Uterus (tissue), 2 donors: Measurements from ENCODE around the gene RPL41.

Experiments used
- CTCF ChIP-seq, 4 experiments: fragments of 200-600 bp in 2 of 4; fragments of 450-650 bp in 2 of 4; sonication (generic) in 2 of 4; IDR thresholded peaks; one replicate each; pipeline ENCODE4 v1.5.1; 2016 to 2019; ENCODE audit warnings: antibody characterized with exemption in 4 of 4, mild to moderate bottlenecking in 2 of 4, moderate library complexity in 1 of 4
- POLR2A ChIP-seq, 2 donors: fragments of 450-650 bp; IDR thresholded peaks; one replicate each; pipeline ENCODE4 v1.6.1; 2016; ENCODE audit warnings: antibody characterized with exemption in 2 of 2, mild to moderate bottlenecking in 1 of 2, moderate library complexity in 1 of 2

GRCh38 chr12:56151672-56152131, 35.3 kb downstream of the RPL41 start:
- no peak for TF ChIP-seq POLR2A (IDR thresholded peaks at IDR 0.05)
- TF ChIP-seq CTCF (IDR thresholded peaks at IDR 0.05) = peak in 2 of 4 experiments; percentile 22 to 36
